HG03196 (cell line): ENCODE data around the gene IZUMO1R.
"Not testable (repeated sequence)": the region's sequence is repeated elsewhere in the genome, so short reads cannot be mapped to it uniquely, and the experiment has no call there.

Source experiments
- ATAC-seq: cut with Tn5 transposase; IDR thresholded peaks from one replicate; pipeline ENCODE4 v1.9.1; 2021; ENCODE audit not compliant: unreplicated experiment

The IZUMO1R gene

DNA sequence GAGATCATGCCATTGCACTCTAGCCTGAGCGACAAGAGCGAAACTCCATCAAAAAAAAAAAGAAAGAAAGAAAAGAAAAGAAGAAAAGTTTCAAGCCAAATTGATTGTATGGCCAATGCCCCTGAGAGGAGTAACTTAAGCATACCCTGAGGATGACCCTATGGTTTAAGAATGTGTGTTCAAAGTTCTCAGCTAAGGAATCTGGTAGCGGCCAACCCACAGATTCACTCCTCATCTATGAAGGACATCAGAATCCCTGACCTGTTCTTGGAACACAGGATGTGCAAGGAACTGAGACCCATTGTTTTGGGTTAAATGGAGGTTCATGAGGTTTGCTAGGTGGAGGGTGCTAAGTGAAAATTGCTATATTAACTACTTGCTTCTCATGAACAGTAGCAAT, 18.1 kb downstream of the IZUMO1R start:
- ATAC-seq, result no peak

DNA sequence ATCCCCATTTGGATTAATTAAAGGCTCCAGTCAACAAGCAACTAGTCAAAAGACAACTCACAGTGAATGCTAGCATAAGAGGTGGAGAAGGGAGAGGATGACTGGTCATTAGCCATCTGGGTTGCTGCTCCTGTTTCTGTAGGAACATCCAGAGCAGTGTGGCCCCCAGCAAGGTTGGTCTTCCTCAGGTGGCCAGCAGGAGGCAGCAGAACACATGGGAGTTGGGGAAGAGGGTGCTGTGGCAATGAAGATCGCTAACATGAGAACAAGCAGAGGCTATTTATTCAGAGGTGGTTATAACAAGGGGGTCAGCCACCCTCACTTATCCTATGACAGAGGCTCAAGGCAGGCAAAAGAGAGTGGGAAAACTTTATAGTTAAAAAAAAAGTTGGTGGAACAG, 21.3 kb downstream of the IZUMO1R start:
- ATAC-seq, result peak; percentile 72

DNA sequence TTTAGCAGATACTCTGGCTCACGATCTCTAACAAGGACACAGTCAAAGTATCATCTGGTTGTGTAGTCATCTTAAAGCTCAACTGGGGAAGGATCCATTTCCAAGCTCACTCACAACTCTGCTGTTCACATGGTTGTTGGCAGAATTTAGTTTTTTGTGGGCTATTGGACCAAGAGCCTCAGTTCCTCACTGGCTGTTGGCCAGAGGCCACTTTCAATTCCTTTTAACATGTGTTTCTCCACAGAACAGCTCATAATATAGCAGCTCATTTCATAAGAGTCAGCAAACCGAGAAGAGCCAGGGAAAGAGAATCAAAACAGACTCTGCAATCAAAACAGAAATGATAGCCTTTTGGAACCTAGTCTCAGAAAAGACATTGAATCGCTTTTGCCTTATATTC, 22.6 kb downstream of the IZUMO1R start:
- ATAC-seq, result no peak

DNA sequence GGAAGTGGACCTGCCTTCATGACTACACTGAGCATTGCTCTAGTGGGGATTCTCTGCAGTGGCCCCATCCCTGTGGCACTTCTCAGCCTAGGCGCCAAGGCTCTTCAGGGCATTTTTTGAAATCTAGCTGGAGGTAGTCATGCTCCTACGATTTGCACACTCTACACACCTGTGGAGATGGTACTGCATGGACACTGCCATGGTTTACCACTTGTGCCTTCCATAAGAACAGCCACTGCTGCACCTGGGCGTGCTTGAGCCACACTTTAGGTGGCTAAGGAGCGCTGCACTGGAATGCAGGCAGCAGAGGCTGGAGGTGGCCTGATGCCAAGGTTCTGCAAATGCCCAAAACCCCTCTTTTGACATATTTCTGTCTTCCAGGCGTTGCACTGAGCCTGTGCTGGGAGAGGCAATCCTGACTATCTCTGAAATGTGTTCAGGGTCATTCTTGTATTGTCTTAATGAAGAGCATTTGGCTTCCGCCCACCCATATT, 24.3 kb downstream of the IZUMO1R start:
- no peak for ATAC-seq

DNA sequence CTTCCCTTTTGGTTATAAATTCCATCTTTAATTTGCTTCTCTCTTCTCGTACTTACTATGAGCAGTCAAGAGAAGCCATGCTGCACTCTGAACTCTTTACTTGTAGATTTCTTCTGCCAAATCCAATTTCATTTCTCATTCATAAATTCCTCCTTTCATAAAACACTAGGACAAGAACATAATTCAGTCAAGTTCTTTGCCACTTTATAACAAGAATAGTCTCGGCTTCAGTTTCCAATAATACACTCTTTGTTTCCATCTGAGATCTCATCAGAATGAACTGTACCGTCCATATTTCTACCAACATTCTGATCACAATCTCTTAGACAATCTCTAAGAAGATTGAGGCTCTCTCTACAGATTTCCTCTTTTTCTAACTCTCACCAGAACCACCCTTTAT, 25.1 kb downstream of the IZUMO1R start:
- ATAC-seq, result no peak

DNA sequence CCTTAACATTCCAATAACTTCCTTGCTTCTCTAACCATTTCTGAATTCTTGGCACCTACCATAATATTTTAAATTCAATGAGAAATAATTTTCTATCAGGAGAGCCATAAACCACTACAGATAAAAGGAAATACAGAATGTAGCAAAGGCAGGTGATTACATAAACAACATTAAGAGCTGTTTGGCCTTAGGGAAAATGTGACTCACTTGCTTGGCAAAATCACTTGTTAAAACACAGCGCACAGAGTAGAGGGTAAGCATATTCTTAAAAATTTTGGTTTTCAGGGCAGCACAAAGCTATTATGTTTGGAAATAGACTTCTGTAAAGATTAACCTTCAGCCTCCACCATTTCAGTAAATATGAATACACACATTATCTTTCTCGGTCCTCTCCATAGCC, 26.4 kb downstream of the IZUMO1R start:
- no peak for ATAC-seq

DNA sequence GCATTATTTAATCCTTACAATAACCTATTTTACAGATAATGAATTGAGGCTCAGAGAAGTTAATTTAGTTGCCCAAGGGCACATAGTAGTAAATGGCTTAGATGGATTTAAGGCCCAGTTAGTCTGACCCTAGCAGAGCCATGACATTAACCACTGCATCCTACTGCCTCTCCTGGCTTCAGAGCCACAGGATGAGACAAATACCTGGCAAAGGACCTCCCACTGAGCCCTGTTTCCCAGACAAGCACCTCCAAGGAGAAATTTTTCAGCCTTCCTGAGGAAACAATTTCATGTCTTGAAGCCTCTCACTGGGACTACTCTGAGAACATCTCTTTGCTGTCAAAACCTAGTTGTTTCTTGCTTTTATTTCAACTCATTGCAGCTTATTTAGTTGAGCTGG, 28.4 kb downstream of the IZUMO1R start:
- ATAC-seq, result no peak

DNA sequence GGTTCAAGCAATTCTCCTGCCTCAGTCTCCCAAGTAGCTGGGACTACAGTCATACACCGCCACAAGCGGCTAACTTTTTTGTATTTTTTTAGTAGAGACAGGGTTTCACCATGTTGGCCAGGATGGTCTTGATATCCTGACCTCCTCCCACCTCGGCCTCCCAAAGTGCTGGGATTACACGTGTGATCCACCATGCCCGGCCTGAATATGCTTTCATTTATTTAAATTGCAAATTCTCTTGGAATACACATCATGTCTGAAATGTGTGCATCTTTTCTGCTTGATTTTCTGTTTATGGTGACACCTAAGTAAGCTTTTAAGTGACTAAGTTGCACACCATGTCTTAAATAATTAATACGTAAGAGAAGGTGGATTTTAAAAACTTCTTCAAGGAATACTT, 31.7 kb downstream of the IZUMO1R start:
- ATAC-seq, result no peak

DNA sequence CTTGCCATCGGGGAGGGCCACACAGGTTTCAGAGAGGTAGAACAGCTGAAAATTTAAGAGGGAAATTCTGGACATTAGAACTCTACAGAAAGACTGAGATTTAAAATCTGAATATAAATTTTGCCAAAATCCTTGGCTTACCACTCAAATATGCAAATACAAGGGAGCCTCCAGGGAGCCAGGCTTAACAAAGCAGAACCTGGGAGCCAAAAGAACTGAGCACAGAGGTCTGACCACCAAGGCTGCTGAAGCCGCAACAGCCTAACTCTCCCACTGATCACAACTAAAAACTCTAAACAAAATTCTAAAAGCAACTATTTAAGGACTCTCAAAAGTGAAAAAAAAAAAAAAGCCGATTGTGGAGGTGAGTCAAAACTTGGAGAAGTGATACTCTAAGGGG, 34.3 kb downstream of the IZUMO1R start:
- ATAC-seq, result no peak

DNA sequence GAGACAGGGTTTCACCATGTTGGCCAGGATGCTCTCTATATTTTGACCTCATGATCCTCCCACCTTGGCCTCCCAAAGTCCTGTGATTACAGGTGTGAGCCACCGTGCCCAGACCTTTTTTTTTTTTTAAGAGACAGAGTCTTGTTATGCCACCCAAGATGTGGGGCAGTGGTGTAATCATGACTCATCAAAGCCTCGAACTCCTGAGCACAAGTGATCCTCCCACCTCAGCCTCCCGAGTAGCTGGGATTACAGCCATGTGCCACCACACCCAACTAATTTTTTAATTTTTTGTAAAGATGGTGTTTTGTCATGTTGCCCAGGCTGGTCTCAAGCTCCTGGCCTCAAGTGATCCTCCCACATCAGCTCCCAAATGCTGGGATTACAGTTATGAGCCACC, 37.9 kb downstream of the IZUMO1R start:
- ATAC-seq, result no peak

DNA sequence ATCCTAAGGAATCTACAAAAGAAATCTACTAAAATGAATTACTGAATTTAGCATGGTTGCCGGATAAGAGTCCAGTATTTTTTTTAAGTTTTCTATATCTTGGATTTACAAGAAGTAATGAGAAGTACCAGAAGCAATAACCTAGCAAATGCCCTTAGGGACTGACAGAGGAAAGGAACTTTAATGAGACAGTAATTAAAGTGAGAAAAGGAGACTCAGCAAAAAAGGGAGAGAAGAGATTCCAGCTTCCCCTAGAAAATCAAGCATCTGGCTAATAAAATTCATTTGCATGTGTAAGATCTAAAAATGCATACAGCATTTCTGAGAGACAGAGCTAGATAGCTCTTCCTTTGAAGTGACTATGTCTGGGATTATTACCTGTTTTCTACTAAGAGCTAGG, 39.1 kb downstream of the IZUMO1R start:
- ATAC-seq, result no peak

DNA sequence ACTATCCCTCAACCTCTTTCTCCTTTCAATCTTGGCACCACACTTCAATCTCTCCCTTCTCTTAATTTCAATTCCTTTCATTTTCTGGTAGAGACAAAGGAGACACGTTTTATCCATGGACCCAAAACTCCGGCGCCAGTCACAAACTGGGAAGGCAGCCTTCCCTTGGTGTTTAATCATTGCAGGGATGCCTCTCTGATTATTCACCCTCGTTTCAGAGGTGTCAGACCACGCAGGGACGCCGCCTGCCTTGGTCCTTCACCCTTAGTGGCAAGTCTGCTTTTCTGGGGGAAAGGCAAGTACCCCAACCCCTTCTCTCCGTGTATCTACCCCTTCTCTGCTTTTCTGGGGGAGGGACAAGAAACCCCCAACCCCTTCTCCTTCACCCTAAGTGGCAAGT, 41.9 kb downstream of the IZUMO1R start:
- not testable (repeated sequence) for ATAC-seq

DNA sequence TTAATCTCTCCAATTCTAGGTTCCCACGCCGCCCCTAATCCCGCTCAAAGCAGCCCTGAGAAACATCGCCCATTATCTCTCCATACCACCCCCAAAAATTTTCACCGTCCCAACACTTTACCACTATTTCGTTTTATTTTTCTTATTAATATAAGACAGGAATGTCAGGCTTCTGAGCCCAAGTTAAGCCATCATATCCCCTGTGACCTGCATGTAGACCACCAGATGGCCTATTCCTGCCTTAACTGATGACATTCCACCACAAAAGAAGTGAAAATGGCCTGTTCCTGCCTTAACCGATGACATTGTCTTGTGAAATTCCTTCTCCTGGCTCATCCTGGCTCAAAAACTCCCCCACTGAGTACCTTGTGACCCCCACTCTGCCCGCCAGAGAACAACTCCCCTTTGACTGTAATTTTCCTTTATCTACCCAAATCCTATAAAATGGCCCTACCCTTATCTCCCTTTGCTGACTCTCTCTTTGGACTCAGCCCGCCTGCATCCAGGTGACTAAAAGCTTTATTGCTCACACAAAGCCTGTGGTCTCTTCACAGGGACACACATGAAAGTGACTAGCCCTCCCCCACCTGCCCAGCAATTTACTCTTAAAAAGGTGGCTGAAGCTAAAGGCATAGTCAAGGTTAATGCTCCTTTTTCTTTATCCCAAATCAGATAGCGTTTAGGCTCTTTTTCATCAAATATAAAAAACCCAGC, 46.6 kb downstream of the IZUMO1R start:
- not testable (repeated sequence) for ATAC-seq
